BE2C (cell line): ENCODE results near the gene LGALS1.

Experiments used
- DNase-seq: peaks from one replicate; pipeline ENCODE4 v3.0.0-alpha.2; 2020
- H3K27me3 ChIP-seq: fragments of 250-450 bp; sonication (Bioruptor Pico); 2 replicates; pipeline ENCODE4 v1.5.1; 2020; ENCODE audit warnings: mild to moderate bottlenecking
- H3K36me3 ChIP-seq: fragments of 250-450 bp; sonication (Bioruptor Pico); 2 replicates; pipeline ENCODE4 v1.5.1; 2020; ENCODE audit warnings: mild to moderate bottlenecking
- H3K4me1 ChIP-seq: fragments of 250-450 bp; sonication (Bioruptor Pico); 2 replicates; pipeline ENCODE4 v1.5.1; 2020
- H3K4me3 ChIP-seq: 2 replicates; pipeline ENCODE4 v1.5.1; 2011; ENCODE audit warnings: low read depth, low read length
- H3K9me3 ChIP-seq: fragments of 250-450 bp; sonication (Bioruptor Pico); 2 replicates; pipeline ENCODE4 v1.5.1; 2020
- TF ChIP-seq, protein P1 (sequence below): IDR thresholded peaks from 2 replicates; pipeline ENCODE4 v1.5.1; 2012; ENCODE audit warnings: mild to moderate bottlenecking, low read depth, low read length

Gene LGALS1

DNA sequence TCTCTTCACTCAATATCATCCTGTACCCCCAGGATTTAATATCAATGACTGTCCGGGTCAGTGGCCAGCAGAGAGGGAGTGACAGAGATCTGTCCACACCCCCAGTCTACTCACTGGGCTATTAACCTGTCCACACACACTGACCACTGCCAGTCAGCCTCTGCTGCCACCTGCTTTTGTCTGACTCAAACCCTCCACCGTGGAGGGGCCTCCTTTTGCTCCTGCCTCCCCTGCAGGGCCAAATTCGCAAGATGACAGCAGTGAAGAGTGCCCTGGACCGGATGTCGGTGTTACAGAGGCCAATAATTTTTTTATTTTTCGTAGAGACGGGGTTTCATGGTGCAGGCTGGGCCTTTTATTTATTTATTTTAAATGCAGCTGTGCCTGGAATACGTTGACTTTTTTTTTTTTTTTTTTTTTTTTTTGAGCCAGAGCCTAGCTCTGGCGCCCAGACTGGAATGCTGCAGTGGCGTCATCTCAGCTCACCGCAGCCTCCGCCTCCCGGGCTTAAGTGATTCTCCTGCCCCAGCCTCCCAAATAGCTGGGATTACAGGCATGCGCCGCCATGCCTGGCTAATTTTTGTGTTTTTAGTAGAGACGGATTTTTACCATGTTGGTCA is 11.8 kb upstream of the LGALS1 start:
- H3K27me3 ChIP-seq = no peaks in the 10 kb centered on the region
- H3K4me3 ChIP-seq = no peak overlapping the region
- no peak for DNase-seq
- TF ChIP-seq, protein P1, sequence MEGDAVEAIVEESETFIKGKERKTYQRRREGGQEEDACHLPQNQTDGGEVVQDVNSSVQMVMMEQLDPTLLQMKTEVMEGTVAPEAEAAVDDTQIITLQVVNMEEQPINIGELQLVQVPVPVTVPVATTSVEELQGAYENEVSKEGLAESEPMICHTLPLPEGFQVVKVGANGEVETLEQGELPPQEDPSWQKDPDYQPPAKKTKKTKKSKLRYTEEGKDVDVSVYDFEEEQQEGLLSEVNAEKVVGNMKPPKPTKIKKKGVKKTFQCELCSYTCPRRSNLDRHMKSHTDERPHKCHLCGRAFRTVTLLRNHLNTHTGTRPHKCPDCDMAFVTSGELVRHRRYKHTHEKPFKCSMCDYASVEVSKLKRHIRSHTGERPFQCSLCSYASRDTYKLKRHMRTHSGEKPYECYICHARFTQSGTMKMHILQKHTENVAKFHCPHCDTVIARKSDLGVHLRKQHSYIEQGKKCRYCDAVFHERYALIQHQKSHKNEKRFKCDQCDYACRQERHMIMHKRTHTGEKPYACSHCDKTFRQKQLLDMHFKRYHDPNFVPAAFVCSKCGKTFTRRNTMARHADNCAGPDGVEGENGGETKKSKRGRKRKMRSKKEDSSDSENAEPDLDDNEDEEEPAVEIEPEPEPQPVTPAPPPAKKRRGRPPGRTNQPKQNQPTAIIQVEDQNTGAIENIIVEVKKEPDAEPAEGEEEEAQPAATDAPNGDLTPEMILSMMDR = no peak
- H3K36me3 ChIP-seq = peaks cover 43% of the 10 kb centered on the region
- no peaks in the 10 kb centered on the region for H3K9me3 ChIP-seq
- H3K4me1 ChIP-seq = peaks cover 8% of the 10 kb centered on the region

GRCh38 chr22:37664249-37665101 is 11.0 kb upstream of the LGALS1 start:
- H3K9me3 ChIP-seq = no peaks in the 10 kb centered on the region
- H3K4me1 ChIP-seq = peaks cover 8% of the 10 kb centered on the region
- peaks cover 43% of the 10 kb centered on the region for H3K36me3 ChIP-seq
- no peak for DNase-seq
- TF ChIP-seq, protein P1 = no peak
- no peaks in the 10 kb centered on the region for H3K27me3 ChIP-seq
- no peak overlapping the region for H3K4me3 ChIP-seq

DNA sequence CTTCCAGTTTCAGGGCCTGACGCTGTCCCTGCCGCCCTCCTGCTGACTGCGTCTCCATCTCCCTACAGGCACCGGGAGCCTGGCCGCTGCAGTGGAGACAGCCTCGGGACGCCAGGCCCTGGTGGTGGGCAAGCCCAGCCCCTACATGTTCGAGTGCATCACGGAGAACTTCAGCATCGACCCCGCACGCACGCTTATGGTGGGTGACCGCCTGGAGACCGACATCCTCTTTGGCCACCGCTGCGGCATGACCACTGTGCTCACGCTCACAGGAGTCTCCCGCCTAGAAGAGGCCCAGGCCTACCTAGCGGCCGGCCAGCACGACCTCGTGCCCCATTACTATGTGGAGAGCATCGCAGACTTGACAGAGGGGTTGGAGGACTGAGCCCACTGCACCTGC is 9.9 kb upstream of the LGALS1 start:
- Histone ChIP-seq H3K9me3 (no peaks in the 10 kb centered on the region), H3K4me3 (no peak overlapping the region), H3K27me3 (no peaks in the 10 kb centered on the region), H3K4me1 (peaks cover 4% of the 10 kb centered on the region), H3K36me3 (peaks cover 43% of the 10 kb centered on the region)
- DNase-seq = no peak
- TF ChIP-seq, protein P1 = no peak

DNA sequence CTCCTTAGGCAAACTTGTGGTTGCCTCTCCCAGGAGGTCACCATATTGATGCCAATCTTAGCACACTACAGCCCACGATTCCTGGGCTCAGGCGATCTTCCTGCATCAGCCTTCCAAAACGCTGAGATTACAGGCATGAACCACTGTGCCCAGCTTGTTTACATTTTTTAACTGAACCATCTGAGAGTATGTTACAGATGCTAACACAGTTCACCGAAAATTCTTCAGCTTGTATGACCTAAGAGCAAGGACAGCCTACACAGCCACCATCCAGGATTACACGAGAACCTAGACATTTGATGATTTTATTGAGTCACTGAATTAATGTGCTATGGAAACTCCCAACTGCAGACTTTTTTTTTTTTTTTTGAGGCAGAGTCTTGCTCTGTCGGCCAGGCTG is 5.8 kb upstream of the LGALS1 start:
- peaks cover 35% of the 10 kb centered on the region for H3K36me3 ChIP-seq
- no peaks in the 10 kb centered on the region for H3K9me3 ChIP-seq
- H3K27me3 ChIP-seq = no peaks in the 10 kb centered on the region
- H3K4me3 ChIP-seq = no peak overlapping the region
- DNase-seq = no peak
- TF ChIP-seq, protein P1 = no peak
- peaks cover 4% of the 10 kb centered on the region; the same call in 1 of the 2 replicates for H3K4me1 ChIP-seq

GRCh38 chr22:37672206-37672919 is 3.1 kb upstream of the LGALS1 start:
- peaks cover 15% of the 10 kb centered on the region for H3K4me1 ChIP-seq
- peaks cover 8% of the 10 kb centered on the region for H3K36me3 ChIP-seq
- H3K4me3 ChIP-seq = no peak overlapping the region
- H3K9me3 ChIP-seq = no peaks in the 10 kb centered on the region
- H3K27me3 ChIP-seq = no peaks in the 10 kb centered on the region
- no peak for DNase-seq
- TF ChIP-seq, protein P1 = no peak
